AML-193 (cell line): Measurements from ENCODE around the gene IGF1R.

Source experiments
- DNase-seq, 2 experiments: peaks; one replicate each; lab custom pipeline; 2025; lab: John Stamatoyannopoulos, UW

IGF1R gene

DNA sequence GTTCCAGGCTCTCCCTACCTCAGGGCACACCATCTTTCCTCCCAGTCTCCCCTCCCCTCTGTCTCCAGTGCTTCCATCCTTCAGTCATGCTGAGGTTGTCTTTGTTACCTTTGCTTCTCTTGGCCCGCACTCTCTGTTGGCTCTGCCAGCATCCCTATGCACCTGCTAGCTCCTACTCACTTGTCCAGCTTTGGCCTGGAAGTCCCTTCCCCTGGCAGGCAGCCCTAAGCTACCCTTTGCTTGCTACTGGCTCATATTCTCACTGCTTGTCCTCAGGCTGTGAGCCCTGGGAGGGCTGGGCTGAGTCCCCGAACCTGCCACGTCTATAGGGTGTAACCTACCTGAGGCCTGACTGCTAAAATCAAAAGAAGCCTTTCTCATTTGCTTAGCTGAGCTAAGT is 236.6 kb downstream of the IGF1R start:
- DNase-seq, result no peak

DNA sequence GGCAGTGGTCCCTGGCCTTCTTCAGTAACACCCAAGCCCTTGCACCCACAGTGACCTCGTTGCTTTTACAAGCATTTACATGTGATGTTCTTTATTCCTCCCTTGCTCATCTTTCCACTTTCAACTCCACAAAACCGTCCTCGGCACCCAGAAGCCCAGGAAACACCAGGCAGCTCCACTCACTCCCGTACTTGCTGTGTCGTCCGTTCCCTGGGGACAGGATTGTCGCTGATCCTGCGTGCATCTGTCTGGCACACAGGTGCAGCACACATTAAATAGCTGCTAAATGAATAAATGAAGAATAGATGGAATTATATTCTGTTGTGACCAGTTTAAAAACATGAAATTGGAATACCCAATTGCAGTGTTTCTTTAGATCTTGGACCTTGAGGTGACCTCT is 239.6 kb downstream of the IGF1R start:
- no peak for DNase-seq

DNA sequence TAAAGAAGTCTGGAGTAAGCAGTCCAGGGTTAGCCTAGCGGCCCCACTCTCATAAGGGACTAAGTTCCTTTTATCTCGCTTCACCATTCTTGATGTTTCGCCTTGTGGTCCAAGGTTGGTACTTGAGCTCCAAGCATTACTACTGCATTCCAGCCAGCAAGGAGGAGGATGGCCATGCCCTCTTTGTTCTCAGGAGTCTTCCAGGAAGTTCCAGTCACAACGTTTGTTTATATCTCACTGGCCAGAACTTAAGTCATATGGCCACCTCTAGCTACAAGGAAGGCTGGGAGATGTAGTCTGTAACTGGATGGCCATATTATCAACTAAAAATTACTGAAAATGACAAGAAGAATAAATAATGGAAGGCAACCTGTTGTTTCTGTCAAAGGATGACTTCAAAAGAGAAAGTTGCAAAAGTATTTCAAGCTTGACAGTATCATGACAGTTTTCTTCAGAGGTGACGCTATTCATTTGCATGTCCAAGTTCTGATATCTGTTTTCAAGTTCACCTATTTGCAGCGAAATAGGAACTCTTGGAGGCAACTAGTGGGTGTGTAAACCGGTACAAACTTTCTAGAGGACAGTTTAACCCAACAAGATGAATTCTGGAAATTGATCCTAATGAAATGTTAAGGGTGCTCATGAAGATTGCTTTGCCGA is 240.6 kb downstream of the IGF1R start:
- DNase-seq, result no peak

DNA sequence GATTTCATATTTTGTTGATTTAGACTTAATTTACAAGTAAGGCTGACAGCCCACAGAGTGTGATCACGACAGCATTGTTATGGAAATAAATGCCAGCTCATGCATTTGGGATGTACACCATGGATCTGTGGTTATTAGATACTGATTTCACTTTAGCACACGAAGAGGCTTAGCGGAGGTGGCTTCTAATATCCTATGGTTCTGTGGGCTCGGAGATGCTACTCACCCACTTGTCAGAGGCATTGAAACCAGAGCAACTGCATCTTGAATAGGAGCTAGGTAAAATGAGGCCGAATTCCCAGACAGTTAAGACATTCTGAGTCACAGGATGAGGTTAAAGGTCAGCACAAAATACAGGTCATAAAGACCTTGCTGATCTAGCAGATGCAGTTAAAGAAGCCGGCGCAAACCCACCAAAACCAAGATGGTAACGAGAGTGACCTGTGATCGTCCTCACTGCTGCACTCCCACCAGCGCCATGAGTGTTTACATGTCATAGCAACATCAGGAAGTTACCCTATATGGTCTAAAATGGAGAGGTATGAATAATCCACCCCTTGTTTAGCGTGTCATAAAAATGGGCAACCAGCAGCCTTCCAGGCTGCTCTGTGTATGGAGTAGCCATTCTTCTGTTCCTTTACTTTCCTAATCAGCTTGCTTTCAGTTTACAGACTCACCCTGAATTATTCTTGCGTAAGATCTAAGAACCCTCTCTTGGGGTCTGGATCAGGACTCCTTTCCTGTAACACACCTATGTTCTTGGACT is 241.8 kb downstream of the IGF1R start:
- DNase-seq, result no peak

DNA sequence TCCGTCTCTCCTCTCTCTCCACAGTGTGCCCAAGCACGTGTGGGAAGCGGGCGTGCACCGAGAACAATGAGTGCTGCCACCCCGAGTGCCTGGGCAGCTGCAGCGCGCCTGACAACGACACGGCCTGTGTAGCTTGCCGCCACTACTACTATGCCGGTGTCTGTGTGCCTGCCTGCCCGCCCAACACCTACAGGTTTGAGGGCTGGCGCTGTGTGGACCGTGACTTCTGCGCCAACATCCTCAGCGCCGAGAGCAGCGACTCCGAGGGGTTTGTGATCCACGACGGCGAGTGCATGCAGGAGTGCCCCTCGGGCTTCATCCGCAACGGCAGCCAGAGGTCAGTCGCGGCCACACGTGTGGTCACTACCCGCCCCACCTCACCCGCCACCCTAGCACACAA is 243.0 kb downstream of the IGF1R start:
- no peak for DNase-seq

DNA sequence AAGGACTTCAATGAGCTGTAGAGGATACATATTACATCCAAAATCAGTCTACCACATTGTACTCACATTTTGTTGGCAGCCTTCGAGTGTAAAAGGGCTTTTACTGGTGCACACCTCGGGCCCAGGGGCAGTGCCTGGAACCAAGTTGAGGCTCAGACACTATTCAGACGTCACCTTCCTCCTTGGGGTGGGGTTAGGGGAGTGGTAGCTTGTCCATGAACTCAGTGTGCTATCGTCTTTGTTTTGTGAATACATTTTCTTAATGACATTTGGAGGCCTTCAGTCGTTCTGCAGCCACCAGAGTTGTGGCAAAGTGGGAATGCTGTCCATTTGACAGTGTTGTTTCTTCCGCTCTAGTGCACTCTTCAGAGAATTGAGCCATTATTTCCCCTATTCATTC is 245.1 kb downstream of the IGF1R start:
- no peak for DNase-seq

DNA sequence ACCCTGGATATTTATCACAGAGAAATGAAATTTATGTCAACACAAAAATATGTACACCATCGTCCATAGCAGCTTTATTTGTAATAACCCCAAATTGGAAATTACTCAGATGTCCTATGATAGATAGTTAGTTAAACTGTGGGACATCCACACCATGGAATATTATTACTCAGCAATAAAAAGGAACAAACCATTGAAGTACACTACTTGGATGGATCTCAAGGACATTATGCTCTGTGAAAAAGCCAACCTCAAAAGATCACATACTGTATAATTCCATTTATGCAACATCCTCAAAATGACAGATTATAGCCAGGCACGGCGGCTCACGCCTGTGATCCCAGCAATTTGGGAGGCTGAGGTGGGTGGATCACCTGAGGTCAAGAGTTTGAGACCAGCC is 246.0 kb downstream of the IGF1R start:
- DNase-seq, result no peak

DNA sequence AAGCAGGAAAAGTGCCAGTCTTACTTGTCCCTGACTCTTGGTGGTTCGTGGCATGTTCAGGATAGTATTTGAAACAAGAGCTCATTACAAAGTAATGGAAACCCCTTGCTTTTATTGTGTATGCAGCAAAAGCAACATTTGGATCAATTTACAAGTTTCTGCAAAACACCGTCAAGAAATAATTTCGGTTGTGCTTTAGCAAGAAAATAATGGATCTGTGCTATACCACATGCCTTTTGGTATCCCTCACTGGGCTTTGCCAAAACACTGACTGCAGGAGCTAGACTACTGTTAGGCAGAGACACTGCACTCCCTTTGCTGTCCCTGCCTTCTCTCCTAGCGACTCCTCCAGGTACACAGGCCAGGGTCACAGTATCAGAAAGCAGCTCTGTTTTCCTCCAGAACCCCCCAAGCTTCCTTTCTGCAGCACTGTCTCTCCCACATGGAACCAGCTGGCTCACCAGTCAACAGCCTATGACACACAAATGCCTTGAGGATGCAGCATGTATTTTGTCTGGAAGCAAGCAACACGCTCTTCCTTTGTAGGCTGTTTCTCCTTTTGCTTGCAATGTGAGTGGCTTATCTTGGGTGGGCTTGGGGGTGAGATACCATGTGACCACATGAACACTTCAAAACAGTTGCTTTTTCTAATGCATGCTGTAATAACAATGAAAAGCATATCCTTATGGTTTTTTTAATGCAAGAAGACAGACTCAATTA is 247.8 kb downstream of the IGF1R start:
- DNase-seq, result no peak

DNA sequence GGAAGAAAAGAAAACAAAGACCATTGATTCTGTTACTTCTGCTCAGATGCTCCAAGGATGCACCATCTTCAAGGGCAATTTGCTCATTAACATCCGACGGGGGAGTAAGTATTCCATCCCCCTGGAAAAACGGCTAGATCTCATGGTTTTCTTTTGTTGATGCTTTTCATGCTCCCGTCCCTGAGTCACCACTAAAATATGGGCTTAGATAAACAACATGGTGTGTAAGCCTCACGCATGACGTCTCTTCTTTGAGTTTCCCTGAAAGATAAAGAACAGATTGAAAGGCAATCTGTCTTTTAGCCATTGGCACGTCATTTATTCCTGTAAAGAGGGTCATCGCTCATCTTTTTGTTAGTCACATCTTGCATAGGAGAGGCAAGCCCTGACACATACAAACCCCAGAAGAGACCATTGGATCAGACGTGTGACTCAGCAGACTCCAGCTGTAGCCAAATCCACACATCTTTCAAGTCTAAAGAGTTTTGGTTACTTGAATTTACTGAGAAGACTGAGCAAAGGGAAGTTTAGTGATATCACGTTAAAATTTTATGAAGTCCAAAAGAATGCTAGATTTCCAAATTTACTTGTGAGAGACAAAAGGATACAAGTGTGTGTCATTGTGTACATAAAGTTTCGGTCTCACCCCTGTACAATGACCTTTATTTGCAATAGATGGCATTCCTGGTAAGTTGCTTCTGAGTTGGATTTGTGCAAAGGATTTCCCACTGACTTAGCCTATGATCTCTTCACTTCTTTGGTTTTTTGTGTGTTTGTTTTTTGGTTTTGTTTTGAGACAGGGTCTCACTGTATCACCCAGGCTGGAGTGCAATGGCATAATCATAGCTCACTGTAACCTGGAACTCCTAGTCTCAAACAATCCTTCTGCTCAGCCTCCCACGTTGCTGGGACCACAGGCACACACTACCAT is 248.7 kb downstream of the IGF1R start:
- no peak for DNase-seq

DNA sequence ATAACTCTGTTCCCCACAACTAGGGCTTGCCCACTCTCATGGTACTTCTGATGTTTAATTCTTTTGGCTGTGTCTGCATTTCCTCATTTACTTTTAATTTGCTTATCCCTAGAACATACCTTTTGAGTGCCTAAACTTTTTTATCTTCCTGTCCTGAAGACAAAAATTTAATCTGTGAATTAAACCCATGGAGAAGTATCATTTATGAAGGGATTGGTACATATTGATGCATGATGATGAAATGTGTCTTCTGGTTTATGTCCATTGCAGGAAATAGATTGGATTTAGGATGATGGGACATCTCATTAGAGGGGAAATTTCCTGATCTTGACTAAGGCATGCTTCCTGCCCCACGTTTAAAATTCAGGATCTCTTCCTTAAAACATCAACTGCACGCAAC is 249.8 kb downstream of the IGF1R start:
- DNase-seq, result no peak

DNA sequence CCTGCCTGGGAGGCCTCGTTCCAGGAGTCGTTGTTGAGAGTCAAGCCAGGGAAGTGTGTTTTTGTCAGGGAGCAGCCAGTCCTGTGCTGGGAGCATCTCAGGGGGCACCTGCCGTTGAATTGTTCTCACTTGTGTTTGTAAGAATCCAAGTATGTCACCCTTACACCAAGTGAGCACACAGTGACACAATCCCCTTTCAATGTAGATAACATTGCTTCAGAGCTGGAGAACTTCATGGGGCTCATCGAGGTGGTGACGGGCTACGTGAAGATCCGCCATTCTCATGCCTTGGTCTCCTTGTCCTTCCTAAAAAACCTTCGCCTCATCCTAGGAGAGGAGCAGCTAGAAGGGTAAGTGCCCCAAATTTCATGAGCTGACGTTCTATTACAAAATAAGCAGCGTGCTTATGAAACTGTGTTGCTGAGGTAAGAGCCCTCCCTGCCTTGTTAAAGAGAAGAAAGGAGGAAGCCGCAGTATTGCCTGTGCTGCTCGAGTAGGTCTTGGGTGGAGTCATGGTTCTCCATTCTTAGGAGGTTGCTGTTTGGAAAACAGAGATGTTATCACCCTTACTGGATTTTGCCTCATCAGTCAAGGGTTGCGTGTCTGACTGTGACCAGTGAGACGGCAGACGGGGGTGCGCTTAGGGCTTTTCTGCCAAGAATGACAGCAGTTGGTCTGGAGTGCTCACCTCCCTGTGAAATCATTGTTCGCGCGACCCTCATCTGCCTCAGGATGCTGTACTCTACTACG is 251.1 kb downstream of the IGF1R start:
- DNase-seq, result peak; percentile 26 to 43

DNA sequence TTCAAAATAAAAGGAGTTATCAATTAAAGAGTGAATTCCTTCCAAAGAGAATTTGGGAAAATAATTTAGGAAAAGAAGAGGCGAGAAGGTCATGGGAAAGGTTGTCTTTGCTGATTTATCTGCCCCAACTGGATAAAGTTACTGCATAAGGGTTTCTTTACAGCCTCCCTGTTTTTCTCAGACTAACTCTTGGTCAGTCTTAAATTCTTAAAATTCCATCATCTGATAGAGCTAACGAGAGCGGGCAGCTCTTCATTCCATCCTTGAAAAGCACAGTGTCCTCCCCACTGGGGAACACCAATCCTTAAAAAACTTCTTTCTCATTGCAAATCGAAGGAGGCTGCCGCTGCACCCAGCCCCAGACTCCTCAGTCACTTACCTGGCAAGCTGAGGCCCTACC is 252.0 kb downstream of the IGF1R start:
- no peak for DNase-seq

DNA sequence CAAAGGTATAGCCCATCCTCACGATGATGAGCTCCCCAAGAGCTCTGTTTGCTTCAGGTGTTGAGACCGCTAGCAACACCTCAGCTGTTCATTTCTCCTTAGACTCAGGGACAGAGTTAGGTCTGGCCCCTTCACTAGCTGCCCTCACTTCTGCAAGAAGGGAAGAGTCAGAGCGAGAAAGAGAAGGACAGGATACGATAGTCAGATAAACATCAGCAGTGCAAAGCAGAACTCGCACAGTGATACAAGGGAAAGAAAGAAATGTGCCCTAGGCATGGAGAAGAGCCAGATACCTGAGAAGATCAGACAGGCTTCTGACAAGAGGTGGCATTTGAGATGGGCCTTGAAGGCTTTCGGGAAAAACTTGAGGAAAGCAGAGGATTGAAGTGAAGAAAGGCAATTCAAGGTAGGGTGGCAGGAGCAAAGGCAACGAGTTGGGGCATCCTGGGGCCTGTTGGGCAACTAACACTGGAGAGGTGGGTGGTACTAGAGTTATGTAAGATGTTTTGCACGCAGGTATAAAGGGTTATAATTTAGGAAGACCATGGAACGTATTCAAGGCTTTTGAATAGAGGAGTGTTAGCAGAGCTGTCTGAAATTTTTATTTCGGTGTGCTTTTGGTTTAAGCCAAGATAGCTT is 253.2 kb downstream of the IGF1R start:
- DNase-seq, result no peak

DNA sequence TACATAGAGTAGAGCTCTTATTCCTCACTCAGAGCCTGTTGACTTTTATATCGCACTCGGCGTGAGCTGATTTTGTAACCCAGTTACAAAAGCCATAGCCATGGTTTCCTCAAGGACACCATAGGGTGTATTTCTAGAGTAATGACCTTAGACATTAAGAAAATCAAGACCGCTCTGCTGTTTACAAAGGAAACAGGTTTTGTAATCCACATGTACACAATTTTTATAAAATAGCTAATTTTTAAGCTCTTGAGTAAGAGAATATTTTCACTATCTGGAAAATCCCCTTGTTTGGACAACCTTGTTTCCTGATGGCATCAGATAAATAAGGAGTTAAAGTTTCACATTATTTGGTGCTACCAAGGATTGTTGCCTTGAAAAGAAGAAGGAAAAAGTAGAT is 254.6 kb downstream of the IGF1R start:
- DNase-seq, result no peak

DNA sequence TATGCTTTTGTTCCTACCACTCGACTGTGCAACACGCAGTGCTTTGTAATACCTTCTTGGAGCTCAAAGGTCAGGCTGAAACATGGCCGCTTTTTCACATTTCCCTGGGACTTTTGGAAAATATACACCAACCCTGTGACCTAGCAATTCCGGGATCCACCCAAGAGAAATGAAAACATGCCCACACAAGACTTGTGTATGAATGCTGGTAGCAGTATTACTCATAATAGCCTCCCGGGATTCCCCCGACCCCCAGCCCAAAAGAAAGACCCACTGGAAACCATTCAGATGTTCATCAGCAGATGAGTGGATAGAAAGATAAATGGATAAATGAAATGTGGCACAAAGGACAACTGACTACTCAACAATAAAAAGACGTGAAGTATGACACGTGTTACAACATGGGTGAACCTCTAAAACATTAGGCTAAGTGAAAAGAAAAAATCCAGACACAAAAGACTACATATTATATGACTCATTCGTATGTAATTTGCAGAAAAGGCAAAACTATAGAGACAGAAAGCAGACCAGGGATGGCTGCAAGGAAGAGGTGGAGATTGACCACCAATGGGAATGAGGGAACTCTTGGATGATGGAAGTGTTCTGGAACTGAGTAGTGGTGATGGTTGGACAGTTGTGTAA is 255.2 kb downstream of the IGF1R start:
- DNase-seq, result no peak

DNA sequence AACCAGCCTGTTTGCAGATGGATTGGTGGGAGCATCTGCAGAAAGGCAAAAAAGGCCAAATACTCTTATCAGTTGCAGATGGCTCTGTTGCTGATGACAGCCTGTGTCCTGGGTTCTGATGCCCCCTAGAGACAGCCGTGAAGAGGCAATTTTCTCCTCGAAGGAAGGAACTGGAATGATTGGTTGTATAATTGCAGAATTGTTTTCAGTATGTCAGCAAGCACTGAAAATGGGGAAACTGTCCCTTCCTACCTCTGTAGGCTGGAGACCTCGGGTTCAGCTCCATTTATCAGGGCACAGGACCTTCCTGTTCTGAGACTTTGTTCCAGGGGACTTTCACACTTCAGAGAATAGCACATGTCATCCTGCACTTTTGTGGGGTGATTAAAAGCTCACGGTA is 256.2 kb downstream of the IGF1R start:
- DNase-seq, result peak; percentile 76

DNA sequence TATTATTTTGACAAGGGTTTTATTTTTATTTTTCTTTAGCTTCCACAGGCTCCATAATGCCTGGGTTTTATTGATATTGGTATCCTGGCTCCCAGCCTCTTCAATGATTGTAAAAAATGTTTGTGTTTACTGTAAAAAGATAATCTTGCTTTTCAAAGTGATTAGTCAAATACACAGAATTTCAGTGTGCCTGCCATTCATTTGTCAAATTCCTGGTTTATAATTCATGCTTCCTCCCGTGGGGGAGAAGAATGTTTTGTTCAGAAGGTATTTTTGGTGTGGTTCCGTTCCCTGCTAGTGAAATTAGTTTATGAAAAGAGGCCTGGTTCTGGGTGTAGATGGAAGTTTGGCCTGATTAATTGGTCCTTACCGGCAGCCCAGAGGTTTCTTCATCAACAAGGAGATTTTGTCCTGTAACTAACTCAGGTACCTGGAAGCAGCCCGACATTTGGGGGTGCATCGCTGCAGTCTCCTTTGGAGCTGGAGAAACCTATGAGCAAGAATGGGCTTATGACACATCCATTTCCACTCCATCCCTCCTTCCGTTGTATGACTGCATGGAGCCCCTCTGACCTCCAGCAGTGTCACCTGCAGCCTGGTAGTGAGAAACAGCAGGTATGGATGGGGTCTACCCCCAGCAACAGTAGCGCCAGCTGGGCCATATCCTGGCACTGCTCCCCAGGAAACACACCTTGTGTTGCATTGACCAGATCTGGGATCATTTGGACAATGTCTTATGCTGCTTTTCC is 257.8 kb downstream of the IGF1R start:
- no peak for DNase-seq

DNA sequence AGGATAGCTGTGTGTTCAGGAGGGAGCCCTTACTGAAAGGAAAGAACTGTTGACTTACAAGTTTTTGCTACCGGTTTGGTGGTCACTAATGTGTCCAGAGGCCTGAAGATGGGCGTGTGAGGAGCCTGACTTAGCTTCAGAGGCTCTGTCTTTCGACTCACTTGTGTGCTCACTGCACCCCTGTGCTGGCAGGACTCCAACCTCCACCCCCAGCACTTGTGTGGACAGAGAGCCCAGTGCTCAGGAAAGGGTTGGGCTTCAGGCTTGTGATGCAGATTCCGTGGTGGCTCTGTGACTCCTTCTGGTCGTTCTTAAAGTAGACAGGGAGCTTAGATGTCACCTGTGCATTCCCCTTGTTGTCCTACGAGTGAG is 258.4 kb downstream of the IGF1R start:
- no peak for DNase-seq

DNA sequence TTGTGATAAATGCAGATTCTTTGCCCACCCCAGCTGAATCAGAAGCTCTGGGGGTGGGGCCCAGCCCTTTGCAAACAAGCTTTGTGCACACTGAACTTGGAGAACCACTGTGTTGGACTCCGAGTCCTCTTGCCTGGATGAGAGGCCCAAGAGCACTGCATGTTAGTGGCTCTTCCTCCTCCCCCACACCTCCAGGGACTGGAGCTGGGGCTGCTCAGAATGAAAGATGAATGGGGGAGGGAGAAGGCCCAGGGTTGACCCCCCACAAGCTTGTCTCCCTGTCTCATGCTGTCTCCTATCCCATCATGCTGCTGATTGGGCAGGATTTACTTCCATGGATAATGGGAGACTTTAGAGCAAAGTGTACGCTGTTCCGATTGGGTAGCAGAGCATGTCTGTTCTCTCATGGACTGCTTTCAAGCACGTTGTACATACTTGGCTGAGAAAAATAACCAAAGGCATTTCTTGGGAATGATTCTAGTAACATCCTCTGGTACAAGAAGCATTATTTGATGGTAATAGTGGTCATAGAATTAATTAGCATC is 259.7 kb downstream of the IGF1R start:
- DNase-seq, result no peak
